DMS 273 treated with DMSO at 0.1 percent for 48 hours (cell line): ENCODE data around the gene ABCA13.

ENCODE experiments used
- DNase-seq: peaks from one replicate; lab custom pipeline; 2025; lab: John Stamatoyannopoulos, UW

ABCA13 gene

GRCh38 chr7:48381571-48381970 lies 210.3 kb downstream of the ABCA13 start:
- DNase-seq, result no peak

GRCh38 chr7:48384180-48384752 lies 213.0 kb downstream of the ABCA13 start:
- no peak for DNase-seq

- DNase-seq, result no peak
These were observed 216.7 kb downstream of the ABCA13 start for GRCh38 chr7:48387932-48388331.

DNA sequence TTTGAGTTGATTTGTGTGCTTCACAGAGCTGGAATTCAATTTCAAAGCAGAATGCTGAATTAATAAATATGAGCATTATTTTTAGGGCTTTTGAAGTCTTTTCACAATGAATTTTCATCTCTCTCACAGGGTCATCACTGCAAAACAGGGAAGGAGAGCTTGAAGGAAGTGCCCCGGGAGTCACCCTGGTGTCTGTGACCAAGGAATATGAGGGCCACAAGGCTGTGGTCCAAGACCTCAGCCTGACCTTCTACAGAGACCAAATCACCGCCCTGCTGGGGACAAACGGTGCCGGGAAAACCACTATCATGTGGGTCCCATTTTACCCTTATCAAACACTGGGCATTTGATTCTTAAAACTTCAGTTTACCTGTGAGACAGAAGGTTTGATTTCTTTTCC lies 217.7 kb downstream of the ABCA13 start:
- DNase-seq, result no peak

DNA sequence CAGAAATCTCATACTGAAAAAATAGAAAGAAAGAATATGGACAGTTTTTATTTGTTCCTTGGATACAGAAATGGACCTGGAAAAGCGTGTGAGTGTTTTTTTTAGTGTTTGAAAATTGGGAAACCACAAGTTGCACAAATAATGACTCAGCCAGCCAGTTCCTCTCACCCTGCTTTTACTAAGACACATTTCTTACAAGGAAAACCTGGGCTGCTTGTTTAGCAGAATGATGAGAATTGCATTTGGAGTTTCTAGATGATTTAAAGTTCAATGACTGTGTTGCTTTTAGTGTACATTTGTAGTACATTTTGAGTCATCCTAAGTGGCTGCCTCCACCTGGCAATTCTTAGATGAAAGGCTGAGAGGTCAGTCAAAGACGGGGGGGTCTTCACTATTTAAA lies 218.7 kb downstream of the ABCA13 start:
- DNase-seq, result no peak

- no peak for DNase-seq
These were observed 219.4 kb downstream of the ABCA13 start for GRCh38 chr7:48390388-48391327.

GRCh38 chr7:48398191-48398590 lies 226.9 kb downstream of the ABCA13 start:
- DNase-seq, result no peak

DNA sequence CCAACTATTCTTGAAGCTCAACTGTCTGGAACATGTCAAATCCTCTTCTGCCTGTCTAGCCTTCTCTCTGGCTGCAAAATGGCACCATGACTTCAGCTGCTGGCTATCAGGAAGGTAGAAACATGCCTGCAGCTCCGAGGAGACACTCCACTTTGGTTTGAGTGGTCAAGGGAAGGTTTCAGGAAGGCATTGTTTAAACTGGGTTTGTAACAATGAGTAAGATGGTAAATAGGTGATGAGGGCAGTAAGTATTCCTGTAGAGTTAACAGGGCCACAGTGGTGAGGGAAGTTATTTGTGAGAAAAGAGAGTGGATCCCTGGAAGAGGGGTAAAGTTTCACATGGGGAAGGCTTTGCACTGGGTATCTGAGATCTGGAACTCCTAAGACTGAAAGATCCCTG lies 231.5 kb downstream of the ABCA13 start:
- no peak for DNase-seq

DNA sequence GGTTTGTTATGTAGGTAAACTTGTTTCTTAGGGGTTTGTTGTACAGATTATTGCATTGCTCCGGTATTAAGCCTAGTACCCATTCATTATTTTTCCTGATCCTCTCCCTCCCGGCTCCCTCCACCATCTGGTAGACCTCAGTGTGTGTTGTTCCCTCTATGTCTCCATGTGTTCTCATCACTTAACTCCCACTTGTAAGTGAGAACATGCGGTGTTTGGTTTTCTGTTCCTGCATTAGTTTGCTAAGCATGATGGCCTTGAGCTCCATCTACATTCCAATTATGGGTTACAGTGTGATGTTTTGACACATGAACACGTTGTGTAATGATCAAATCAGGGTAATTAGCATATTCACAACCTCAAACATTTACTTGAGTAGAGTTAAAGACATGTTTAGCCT lies 237.5 kb downstream of the ABCA13 start:
- DNase-seq, result no peak

DNA sequence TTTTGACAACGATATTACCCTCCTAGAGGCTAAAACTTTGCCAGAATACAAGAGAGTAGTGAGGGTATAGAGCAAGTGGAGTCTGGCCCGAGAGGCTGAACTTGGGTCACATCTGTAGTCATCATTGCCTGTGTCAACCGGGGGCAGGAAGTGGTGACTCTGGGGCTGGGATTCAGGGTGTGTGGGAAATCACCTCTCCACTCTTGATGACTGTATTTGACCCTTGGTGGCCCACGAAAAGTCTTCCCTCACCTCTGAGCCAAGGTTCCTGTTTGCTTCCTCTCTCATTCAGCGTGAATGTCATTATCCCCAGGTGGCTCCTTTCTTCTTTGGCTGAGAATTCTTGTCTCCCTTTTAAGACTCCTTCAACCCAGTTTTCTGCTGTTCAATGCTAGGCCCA lies 240.4 kb downstream of the ABCA13 start:
- DNase-seq, result no peak

- no peak for DNase-seq
These were observed 242.9 kb downstream of the ABCA13 start for GRCh38 chr7:48414011-48414732.

- DNase-seq, result no peak
These were observed 245.2 kb downstream of the ABCA13 start for GRCh38 chr7:48416327-48416908.

GRCh38 chr7:48419401-48419800 lies 248.1 kb downstream of the ABCA13 start:
- DNase-seq, result no peak

DNA sequence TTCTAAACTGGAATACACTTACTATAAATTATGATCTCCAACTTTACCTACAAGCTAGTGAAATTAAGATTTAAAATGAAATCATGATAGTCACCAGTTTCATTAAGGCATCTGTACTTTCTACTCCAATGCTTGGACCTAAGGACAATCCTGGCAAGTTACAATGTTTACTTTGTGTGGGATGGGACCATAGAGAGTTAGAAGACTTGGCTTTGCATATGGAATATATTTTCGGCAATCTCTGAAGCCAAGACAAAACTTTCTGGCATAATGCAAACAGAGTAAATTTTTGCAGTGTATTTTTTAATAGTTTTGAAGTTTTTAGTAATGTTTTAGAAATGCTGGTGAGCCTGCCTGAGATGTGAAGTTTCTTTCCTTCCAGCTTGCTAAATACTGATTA lies 248.9 kb downstream of the ABCA13 start:
- no peak for DNase-seq

DNA sequence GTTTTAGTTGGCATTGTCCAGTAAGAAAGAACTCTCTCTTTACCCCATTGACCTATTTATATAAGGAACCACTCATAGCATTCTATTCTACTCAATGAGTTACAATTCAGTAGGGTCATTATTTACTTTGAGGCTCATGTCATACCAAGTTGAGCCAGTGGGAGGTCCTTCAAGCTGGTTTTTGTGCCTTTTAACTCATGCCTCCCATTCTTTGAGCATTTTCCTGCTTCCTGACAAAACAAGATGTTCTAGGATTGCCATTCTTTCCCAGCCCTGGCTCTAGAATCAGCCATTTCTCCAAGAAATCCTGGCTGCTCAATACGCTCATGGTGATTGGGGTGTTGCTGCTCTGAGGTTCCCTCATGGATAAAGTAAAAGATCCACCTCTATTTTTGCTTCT lies 250.1 kb downstream of the ABCA13 start:
- no peak for DNase-seq

GRCh38 chr7:48424731-48425130 lies 253.5 kb downstream of the ABCA13 start:
- DNase-seq, result no peak

DNA sequence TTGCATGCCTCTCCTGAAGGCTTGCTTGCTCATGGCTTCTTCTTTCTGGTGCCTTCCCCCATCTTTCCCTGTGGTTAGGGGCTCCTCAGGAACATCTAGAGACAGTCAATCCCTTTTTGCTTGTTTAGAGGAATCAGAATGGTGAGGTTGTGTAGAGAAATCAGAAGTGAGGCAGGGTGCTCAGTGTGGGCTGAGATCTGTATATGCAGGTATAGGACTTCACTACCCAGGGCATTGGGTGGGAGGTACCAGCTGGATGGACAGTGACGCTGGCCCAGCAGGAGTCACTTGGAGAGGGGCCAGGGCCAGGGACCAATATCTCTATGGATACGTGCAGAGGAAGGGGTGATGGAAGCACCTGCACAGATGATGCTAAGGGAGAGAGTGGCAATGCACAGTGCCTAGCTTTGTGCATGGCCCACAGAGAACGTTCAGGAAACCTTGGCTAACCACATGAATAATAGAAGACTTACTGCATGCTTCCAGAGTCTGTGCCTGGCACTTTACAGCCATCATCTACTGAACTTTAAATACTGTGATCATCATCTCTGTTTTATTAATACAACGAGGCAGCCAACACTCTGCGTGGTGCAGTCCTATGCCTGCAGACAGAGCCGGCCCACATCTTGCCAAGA lies 255.2 kb downstream of the ABCA13 start:
- DNase-seq, result no peak

DNA sequence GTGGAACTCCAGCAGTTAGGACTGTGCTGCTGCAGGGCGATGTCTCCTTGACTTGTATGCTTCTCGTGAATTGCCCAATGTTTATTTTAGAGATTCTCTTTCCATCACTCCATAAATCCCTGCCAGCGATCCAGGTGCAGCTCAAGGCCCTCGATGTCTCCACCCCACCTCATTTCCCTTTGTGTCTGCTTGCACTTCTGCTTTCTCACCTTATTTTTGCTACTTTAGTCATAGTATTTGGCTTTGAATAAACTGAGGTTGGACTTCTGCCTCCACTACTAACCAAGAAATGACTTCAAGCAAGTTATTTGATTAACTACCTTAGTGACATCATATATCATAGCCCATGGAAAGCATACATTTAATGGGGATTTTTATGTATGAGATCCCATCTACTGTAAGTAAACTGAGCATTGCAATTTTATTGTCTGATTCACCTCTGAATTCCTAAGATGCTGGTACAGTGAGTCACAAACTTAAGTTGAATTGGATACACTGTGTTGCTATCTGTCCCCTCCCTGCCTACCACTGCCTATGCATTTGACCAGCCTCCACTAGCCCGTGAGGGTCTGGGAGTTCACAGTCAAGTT lies 255.8 kb downstream of the ABCA13 start:
- DNase-seq, result no peak

DNA sequence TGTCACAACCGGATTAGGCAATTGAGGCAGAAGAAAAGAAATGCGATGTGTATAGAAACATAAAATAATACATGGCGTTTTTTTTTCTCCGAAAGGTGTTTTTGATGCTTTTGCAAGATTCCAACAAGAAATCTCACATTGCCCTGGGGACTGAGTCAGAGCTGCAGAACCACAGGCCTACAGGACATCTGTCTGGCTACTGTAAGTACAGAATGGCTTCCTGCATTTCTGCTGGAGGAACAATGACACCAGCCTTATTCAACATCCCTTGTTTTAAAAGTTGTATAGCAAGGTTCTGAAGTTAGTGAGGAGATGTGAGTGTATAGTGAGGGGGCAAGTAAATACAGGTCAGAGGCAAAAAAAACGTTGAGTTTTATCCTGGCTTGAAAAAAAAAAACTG lies 256.4 kb downstream of the ABCA13 start:
- DNase-seq, result no peak

- DNase-seq, result no peak
These were observed 256.9 kb downstream of the ABCA13 start for GRCh38 chr7:48428091-48428684.

GRCh38 chr7:48429117-48429516 lies 257.9 kb downstream of the ABCA13 start:
- no peak for DNase-seq
